Activated naive CD8-positive, alpha-beta T cell (primary cell): ENCODE results near the gene EHD3.

Experiments used
- H3K27ac Mint-ChIP-seq: one replicate; pipeline ENCODE4 v1.8.0; 2021; ENCODE audit warnings: mixed read lengths
- H3K27me3 Mint-ChIP-seq: one replicate; pipeline ENCODE4 v1.8.0; 2021; ENCODE audit warnings: mixed read lengths
- H3K36me3 Mint-ChIP-seq: one replicate; pipeline ENCODE4 v1.8.0; 2021; ENCODE audit warnings: mixed read lengths
- H3K4me1 Mint-ChIP-seq: one replicate; pipeline ENCODE4 v1.8.0; 2021; ENCODE audit warnings: low read depth, mixed read lengths
- H3K4me3 Mint-ChIP-seq: one replicate; pipeline ENCODE4 v1.8.0; 2021; ENCODE audit warnings: mild to moderate bottlenecking, mixed read lengths
- H3K9me3 Mint-ChIP-seq: one replicate; pipeline ENCODE4 v1.8.0; 2021; ENCODE audit warnings: low read depth, mixed read lengths

The EHD3 gene

DNA sequence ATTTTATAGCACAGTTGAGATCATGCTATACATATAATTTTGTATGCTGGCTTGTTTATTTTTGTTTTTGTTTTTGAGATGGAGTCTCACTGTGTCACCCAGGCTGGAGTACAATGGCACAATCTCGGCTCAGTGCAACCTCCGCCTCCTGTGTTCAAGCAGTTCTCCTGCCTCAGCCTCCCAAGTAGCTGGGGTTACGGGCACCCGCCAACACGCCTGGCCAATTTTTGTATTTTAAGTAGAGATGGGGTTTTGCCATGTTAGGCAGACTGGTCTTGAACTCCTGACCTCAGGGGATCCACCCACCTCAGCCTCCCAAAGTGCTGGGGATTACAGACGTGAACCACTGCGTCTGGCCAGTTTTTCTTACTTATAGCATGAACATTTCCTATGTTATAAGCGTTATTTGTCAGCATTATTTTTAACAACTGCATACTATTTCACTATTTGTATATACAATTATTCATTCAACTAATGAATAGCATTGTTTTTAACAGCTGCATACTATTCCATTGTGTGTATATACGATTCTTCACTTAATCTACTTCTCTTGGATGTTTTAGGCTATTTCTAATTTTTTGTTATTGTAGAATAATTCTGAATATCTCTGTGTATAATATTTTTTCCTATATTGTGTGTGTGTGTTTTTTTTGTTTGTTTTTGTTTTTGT lies 3.5 kb downstream of the EHD3 start:
- H3K27ac Mint-ChIP-seq: no peak overlapping the region
- no peaks in the 10 kb centered on the region for H3K9me3 Mint-ChIP-seq
- no peaks in the 10 kb centered on the region for H3K36me3 Mint-ChIP-seq
- no peak overlapping the region for H3K4me3 Mint-ChIP-seq
- H3K4me1 Mint-ChIP-seq: peaks cover 19% of the 10 kb centered on the region
- H3K27me3 Mint-ChIP-seq: no peaks in the 10 kb centered on the region

DNA sequence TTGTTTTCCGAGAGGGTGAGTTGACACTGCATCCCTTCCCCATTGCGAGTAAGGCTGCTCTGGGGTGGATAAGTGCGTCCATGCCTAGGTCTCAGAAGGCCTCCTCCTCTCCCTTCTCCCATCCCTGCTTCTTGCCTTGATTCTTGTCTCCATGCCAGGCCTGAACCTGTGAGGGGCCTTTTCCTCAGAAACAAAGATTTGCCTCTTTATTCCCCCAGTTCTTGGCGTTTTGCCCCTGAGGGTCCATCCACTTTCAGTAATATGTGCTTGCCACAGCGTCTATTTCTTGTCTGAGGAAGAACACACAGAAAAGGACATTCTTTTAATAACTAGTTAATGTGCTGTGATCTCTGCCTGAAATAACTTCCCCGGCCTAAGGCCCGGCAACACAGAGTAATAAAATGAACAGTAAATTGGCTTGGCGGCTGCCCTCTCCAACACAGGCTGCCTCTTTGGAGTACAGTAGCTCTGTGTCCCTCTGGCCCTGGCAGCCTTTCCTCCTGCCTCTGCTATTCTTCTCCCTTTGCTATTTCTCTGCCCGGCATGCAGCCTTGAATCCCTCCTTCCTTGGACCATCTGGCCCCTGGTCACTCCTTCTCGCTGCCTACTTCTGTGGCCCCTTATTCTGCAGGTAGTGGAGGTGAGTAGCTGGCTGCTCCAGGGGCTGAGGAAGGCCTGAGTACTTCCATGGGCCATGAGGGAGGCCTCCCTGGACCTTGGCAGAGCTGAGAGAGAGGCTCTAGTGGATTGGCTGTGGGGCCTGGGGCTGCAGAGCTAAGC lies 4.4 kb downstream of the EHD3 start:
- Mint-ChIP-seq H3K9me3 (no peaks in the 10 kb centered on the region), H3K4me3 (no peak overlapping the region), H3K36me3 (no peaks in the 10 kb centered on the region), H3K4me1 (peaks cover 16% of the 10 kb centered on the region), H3K27ac (no peak overlapping the region), H3K27me3 (no peaks in the 10 kb centered on the region)

DNA sequence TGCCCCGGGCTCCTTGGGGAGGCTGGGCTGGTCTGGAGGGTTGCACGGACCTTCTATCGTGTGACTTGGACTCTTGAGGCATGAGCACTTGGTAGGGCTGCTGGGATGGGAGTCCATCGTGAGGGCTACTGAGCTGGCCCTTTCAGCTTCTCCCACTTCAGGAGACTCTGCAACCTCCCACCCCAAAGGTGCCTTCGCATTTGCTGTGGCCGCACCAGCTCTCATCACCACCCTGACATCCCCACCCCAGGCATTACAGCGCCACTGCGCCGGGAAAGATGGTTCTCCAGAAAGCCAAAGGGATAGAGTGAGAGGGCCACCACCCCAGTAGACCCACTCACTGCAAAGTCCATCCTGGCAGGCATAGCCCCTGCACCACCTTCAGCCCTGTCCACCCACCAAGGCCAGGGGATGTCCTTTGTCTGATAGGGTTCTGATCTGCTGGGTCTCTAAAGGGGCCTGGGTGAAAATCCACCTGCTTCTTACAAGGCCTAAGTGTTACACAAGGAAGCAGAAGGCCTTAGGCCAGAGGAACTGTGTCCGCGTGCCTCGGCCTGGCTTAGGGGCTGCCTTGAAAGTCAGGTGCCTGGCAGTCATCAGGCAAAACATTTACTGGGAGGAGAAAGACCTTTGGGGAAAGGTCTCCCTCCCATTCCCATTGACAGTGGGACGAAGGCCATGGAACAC lies 5.1 kb downstream of the EHD3 start:
- H3K27ac Mint-ChIP-seq: no peak overlapping the region

DNA sequence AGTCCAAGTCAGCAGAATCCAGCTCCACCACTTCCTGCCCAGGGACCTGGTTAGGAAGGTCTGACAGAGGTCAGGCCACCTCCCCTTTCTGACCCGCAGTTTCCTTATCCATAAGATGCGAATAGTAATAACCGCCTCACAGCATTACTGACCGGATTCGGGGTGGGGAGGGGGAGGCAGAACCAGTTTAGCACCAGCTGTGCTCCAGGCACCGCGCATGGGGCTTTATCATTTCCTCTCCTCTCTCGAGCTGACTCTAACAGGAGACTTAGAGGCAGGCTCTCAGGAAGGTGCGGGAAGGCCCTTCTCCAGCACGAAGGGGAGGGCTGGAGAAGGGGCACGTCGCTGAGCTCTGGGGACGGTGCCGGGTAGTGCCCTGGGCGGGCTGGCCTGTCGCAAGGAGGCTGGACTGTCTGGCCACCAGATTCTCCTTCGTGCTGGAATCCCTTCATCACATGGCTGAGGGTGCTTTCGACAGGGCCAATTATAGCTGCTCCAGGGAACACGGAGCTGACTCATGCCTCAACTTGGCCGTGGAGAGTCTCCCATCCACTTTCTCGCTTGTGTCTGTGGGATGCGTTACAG lies 5.7 kb downstream of the EHD3 start:
- Mint-ChIP-seq H3K4me1 (peaks cover 10% of the 10 kb centered on the region), H3K36me3 (no peaks in the 10 kb centered on the region), H3K27me3 (no peaks in the 10 kb centered on the region), H3K4me3 (no peak overlapping the region), H3K27ac (no peak overlapping the region), H3K9me3 (no peaks in the 10 kb centered on the region)

More for the DNA sequence above, 5.1 kb downstream of the EHD3 start:
- Mint-ChIP-seq H3K36me3 (no peaks in the 10 kb centered on the region), H3K9me3 (no peaks in the 10 kb centered on the region), H3K27me3 (no peaks in the 10 kb centered on the region), H3K4me3 (no peak overlapping the region), H3K4me1 (peaks cover 11% of the 10 kb centered on the region)

DNA sequence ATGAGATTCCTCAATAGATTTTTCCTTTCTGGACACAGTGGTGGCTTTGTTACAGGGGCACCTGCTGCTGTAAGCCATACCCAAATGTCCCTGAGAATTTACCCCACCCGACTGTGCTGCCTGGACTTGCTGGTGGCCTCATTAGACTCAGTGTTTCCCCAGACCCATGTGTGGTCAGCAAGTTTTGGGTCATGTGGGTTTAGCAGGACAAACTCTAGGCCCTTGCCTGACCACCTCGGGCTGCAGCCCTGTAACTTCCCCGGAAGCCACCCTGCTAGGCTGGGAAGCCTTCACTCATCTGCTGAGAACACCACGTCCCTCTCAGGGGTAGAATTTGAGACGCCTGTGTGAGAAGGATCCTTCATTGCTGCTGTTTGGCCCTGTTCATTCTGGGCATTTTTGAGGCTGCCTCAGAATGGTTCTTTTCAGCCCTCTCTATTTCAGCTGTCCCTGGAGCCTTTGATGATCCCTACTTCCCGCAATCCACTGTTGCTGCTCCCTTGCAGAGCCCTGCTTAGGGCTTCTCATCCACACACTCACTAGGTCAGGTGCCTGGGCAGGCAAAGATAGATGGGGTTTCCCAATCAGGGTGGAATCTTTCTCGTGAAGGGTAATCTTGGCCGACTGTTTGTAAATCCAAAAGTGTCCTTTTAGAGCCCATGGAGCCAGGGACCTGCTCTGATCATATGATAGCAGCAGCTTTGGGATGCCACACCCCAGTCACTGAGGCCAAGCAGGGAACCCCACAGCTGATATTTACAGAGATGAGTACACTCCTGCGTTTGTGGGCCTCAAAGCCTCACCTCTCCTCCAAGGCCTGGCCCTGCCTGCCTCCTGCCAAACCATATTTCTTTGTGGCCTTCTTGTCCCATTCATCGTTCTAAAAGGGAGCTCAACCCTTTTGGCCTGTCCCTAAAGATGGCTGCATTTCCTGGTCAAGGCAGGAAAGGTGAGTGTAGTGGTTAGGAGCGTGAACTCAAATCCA lies 6.7 kb downstream of the EHD3 start:
- no peak overlapping the region for H3K4me3 Mint-ChIP-seq
- H3K27me3 Mint-ChIP-seq: no peaks in the 10 kb centered on the region
- no peaks in the 10 kb centered on the region for H3K9me3 Mint-ChIP-seq
- no peak overlapping the region for H3K27ac Mint-ChIP-seq
- no peaks in the 10 kb centered on the region for H3K36me3 Mint-ChIP-seq
- H3K4me1 Mint-ChIP-seq: no peaks in the 10 kb centered on the region

DNA sequence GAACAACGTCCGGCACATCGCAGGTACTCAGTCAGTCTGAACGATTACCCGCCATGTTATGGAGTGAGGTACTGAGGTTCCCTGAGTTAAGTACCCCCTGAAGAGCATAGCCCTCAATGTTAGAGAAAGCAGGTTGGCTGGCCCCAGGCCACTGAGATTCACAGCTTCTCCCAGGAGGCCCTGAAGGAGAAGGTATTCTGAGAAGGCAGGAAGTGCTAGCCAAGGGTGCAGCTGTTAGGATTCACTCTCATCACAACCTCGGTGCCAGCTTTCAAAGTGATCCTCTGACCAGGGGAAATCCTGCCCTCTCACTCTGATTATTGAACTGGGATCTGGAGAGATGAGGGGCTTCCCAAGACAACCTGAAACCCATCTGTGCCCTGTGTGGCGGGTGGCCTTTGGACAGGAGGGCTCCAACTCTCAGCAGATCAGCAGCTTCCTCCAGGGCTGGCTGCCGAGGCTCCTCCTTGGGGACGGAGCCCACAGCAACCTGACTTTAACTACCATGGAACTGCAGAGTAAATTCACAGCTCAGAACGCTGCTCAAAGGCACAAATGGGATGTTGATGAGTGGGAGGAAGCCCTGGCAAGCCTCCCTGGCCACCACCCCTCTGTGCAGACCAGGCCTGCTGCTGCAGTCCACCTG lies 7.8 kb downstream of the EHD3 start:
- H3K4me3 Mint-ChIP-seq: no peak overlapping the region
- H3K27ac Mint-ChIP-seq: no peak overlapping the region
- H3K27me3 Mint-ChIP-seq: no peaks in the 10 kb centered on the region
- no peaks in the 10 kb centered on the region for H3K9me3 Mint-ChIP-seq
- H3K36me3 Mint-ChIP-seq: no peaks in the 10 kb centered on the region
- H3K4me1 Mint-ChIP-seq: no peaks in the 10 kb centered on the region

DNA sequence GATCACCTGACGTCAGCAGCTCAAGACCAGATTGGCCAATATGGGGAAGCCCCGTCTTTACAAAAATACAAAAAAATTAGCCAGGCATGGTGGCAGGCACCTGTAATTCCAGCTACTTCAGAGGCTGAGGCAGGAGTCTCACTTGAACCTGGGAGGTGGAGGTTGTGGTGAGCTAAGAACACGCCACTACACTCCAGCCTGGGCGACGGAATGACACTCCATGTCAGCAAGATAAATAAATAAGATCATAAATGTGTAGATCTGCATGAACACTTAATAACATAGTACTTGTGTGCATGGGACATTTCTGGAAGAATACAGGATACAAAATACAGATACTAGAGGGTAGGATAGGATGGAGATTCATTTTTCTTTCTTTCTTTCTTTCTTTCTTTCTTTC lies 9.1 kb downstream of the EHD3 start:
- Mint-ChIP-seq H3K27me3 (no peaks in the 10 kb centered on the region), H3K4me1 (no peaks in the 10 kb centered on the region), H3K4me3 (no peak overlapping the region), H3K9me3 (no peaks in the 10 kb centered on the region), H3K36me3 (peaks cover 4% of the 10 kb centered on the region), H3K27ac (no peak overlapping the region)

DNA sequence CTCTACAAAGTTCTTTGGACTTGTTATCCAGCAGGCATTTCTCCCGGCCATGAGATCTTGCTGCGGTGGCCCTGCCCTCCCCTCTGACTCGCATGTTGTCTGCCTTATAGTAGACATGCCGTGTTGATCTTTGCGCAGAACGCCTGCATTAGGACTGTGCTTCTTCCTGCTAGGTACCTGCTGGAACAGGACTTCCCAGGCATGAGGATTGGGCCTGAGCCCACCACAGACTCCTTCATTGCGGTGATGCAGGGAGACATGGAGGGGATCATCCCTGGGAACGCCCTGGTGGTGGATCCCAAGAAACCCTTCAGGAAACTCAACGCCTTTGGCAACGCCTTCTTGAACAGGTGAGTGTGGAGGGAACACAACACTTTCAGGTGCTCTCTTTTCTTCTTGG lies 10.1 kb downstream of the EHD3 start:
- H3K36me3 Mint-ChIP-seq: peaks cover 7% of the 10 kb centered on the region
- H3K4me3 Mint-ChIP-seq: no peak overlapping the region
- no peaks in the 10 kb centered on the region for H3K27me3 Mint-ChIP-seq
- no peaks in the 10 kb centered on the region for H3K4me1 Mint-ChIP-seq
- no peaks in the 10 kb centered on the region for H3K9me3 Mint-ChIP-seq
- no peak overlapping the region for H3K27ac Mint-ChIP-seq

DNA sequence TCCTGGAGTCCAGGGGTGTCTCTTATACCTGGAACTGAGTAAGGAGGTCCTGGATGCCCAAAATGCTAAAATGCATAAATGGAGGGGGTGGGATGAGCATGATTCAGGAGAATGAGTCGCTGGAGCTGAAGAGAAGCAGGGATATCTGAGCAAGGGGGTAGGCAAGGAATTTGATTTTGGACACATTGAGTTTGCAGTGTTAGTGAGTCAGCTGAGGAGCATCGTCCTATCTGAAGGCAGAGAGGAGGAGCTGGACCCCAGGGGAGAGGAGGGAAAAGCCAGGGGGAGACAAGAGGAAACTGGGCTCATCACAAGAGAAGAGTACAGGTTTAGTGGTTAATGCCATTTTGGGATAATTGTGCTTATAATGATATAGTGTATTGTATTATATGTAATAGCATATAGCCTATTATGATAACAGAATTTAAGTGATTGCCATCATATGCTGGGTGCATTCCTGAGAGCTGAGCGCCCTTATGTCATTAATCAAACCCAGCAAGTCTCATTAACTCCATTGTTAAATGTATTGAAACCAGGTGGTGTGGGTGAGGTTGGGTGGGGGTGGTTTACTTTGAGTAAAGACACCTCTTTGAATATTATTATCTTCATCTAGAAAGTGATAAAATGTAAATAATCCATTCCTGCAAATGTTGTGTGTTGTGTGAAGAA lies 12.4 kb downstream of the EHD3 start:
- Mint-ChIP-seq H3K9me3 (no peaks in the 10 kb centered on the region), H3K27me3 (no peaks in the 10 kb centered on the region), H3K4me3 (no peak overlapping the region), H3K4me1 (no peaks in the 10 kb centered on the region), H3K36me3 (peaks cover 7% of the 10 kb centered on the region), H3K27ac (no peak overlapping the region)

DNA sequence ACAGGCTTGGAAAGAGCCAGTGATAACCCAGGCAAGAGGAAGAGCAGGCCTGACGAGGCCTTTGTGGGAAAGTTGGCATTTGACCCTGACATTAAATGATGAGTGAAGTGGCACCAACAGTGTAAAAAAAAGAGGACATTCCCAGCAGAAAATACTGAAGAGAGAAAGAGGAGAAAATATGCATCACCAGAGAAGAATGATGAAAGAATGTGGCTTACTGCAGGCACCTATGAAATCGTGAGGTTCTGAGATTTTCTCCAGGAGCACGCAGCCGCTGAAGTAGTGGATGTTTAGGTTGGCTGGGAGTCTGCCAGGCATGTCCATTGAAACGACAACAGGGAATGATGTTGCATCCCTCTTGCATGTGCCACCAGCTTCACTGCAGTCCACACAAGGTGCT lies 13.8 kb downstream of the EHD3 start:
- Mint-ChIP-seq H3K27ac (no peak overlapping the region), H3K9me3 (no peaks in the 10 kb centered on the region), H3K4me1 (no peaks in the 10 kb centered on the region), H3K36me3 (peaks cover 7% of the 10 kb centered on the region), H3K27me3 (no peaks in the 10 kb centered on the region), H3K4me3 (no peak overlapping the region)

DNA sequence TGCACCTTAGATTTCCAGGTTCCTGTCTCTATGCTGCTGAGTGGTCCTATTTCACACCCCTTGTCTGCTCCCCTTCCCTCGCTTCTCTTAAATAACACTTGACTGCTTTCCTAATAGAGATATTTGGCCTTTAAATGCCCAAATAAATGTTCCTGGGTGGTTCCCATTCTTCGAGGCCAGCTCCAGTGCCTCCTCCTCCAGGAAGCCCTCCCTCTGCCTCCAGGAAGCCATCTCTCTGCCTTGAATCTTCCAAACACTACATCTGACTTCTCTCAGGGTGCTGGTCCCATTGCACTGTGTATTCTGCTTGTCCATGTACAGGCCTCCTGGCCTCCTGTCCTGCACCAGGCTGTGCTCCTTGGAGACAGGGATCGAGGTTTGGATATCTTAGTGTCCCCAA lies 14.2 kb downstream of the EHD3 start:
- peaks cover 7% of the 10 kb centered on the region for H3K36me3 Mint-ChIP-seq
- no peaks in the 10 kb centered on the region for H3K27me3 Mint-ChIP-seq
- no peak overlapping the region for H3K27ac Mint-ChIP-seq
- no peaks in the 10 kb centered on the region for H3K9me3 Mint-ChIP-seq
- no peaks in the 10 kb centered on the region for H3K4me1 Mint-ChIP-seq
- no peak overlapping the region for H3K4me3 Mint-ChIP-seq

DNA sequence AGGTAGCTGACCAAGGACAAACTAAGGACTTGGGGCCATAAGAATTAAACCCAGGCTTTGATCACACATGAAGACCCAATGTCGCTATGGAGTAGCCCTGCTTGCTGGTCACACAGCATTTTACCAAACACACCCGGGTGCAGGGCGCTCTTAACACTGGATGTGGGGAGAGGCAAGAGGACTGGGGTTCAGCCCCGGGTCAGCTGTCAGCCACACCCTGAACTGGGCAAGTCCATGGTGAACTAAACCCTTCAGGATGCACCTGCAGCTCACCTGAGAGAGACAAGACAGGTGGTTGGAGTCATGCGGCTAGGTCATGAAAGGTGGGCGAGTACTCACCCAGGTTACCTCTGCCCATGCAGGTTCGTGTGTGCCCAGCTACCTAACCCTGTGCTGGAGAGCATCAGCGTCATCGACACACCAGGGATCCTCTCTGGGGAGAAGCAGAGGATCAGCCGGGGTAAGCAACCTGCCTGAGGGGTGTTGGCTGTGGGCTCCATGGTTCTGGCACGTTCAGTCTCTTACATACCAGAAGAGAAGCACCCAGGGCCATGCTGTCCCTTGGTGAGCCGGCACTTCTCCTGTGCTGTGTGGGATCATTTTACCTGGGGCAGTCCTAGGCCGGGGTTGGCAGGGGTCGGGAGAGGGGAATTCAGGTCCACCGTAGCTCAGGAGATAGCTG lies 15.2 kb downstream of the EHD3 start:
- peaks cover 7% of the 10 kb centered on the region for H3K36me3 Mint-ChIP-seq
- H3K27ac Mint-ChIP-seq: no peak overlapping the region
- no peak overlapping the region for H3K4me3 Mint-ChIP-seq
- no peaks in the 10 kb centered on the region for H3K27me3 Mint-ChIP-seq
- H3K9me3 Mint-ChIP-seq: no peaks in the 10 kb centered on the region
- no peaks in the 10 kb centered on the region for H3K4me1 Mint-ChIP-seq

DNA sequence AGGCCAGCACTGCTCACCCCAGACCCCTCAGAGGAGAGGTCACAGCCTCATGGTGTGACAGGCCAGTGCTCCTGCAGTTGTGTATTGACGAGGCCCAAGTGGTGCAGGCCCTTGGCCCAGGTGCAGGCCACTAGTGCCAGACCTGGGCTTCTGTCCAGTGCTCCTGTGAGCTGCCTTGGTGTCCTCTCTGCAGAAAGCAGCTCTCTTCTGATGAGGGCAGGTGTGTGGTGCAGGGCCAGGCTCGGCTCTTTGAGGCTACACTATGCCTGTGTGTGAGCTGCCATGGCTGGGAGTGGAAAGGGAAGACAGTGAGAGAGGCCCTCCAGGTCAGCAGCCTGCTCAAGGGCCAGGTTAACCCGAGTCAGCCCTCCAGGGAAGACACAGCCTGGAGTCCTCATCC lies 17.1 kb downstream of the EHD3 start:
- Mint-ChIP-seq H3K4me1 (no peaks in the 10 kb centered on the region), H3K9me3 (no peaks in the 10 kb centered on the region), H3K27me3 (no peaks in the 10 kb centered on the region), H3K27ac (no peak overlapping the region), H3K36me3 (peaks cover 9% of the 10 kb centered on the region), H3K4me3 (no peak overlapping the region)
